ENCODE results near the gene NCR2.

The NCR2 gene

DNA sequence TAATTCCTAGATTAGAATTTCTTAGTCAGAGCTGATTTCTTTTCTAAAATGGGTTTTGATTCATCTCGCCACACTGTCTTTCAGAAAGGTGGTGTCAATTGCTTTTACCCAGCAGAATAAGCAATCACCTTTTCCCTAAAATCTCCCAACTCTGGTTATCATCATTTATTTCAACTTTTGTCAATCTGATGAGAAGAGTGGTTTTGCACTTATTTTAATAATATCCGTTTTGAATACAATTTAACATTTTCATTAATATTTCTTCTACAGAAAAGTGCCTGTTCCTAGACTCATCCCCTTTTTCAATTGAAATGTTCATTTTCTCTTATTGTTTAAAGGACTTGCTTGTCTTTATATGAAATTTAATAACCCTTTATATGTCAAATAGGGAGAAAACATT is 8.2 kb upstream of the NCR2 start:
- no peak for DNase-seq (ENCODE audit: low read depth in 2 of 3, low spot score in 1 of 3)

GRCh38 chr6:41331401-41332150 is 3.8 kb upstream of the NCR2 start:
- no peak for DNase-seq (ENCODE audit: low read depth in 2 of 3, low spot score in 1 of 3)

DNA sequence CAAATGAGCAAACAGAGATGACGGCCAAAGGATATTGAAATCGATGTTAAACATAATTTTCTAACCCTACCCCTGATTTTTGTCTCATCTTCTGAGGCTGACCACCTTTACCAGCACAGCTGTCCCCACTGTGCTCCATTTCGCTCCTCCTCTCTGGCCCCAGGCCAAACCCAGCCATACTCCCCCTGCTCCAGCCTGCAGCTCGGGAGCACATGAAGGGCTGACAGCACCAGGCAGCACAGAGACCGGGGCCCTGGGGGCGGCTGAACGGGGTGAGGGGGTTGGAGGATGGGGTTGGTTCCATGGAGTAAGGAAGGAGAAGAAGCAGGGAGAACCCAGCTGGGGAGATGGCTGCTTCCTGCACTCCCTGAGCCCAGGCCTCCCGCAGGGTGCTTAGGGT is 3.2 kb upstream of the NCR2 start:
- no peak for DNase-seq (ENCODE audit: low read depth in 2 of 3, low spot score in 1 of 3)

- no peak for DNase-seq (ENCODE audit: low read depth in 2 of 3, low spot score in 1 of 3)
These were observed 2.3 kb upstream of the NCR2 start for GRCh38 chr6:41332842-41333736.

DNA sequence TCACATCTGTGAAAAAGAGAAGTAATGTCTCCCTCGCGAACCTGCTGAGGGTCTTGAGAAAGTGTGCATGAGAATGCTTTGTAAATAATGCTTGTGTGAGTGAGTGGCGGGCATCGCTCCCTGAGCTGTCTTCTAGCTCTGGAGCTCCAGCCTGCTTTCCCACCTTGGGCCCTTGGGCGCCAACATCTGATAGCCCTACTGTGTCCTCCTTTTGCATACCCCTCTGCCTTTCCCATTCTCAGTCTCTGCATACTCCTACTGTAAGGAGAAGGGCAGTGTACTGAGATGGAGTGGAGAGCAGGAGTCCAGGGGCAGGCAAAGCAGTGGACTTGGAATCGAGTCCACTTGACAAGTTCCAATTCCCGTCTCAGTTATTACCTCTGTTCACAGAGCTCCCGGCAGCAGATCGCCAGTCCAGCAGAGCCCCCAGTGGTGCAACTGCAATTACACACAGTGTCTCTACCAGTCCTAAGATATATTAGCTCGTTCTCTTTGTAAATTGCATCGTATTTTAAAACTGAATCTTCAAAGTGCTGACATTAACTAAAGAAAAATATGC is 847 bp upstream of the NCR2 start:
- DNase-seq (ENCODE audit: low read depth in 2 of 3, low spot score in 1 of 3) = no peak

GRCh38 chr6:41335943-41336342 is 535 bp downstream of the NCR2 start:
- DNase-seq (ENCODE audit: low read depth in 2 of 3, low spot score in 1 of 3) = no peak

DNA sequence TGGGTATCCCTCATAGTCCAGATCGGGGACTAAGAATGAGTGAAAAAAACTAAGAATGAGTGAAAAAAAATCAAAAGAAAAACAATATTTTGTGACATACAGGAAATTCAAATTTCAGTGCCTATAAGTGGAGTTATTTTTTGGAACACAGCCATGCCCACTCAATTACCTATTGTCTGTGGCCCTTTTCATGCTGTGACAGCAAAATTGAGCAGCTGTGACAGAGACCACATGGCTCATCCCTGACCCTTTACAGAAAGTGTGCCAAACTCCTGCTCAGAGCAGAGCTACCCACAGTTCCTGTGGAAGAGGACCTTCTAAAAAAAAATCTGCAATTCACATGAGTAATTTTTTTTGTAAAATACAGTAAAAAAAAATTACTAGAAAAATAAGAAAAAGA is 1.4 kb downstream of the NCR2 start:
- no peak for DNase-seq (ENCODE audit: low read depth in 2 of 3, low spot score in 1 of 3)

- DNase-seq (ENCODE audit: low read depth in 2 of 3, low spot score in 1 of 3) = no peak
These were observed 2.3 kb downstream of the NCR2 start for GRCh38 chr6:41337709-41338108.

DNA sequence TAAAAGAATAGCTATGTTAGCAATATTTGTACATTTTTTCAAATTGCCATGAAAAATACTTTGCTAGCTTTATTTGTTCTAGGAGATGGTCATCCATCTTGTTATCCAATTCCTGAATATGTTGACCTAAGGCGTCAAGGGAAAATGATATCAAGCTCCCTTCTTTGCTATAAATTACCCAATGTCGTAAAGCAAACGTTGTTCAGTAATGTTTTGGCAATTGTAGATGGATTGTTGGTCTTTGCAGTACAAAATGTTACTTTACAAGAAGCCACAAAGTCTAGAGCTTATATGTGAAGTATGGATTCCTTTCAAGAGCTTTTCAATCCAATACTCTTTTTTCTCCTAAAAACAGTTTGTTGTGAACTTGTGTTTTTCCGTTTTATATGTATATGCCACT is 3.3 kb downstream of the NCR2 start:
- DNase-seq (ENCODE audit: low read depth in 2 of 3, low spot score in 1 of 3) = no peak

- no peak for DNase-seq (ENCODE audit: low read depth in 2 of 3, low spot score in 1 of 3)
These were observed 6.2 kb downstream of the NCR2 start for GRCh38 chr6:41341580-41341979.

- no peak for DNase-seq (ENCODE audit: low read depth in 2 of 3, low spot score in 1 of 3)
These were observed 6.8 kb downstream of the NCR2 start for GRCh38 chr6:41342241-41342640.

- DNase-seq (ENCODE audit: low read depth in 2 of 3, low spot score in 1 of 3) = no peak
These were observed 8.3 kb downstream of the NCR2 start for GRCh38 chr6:41343641-41344187.

DNA sequence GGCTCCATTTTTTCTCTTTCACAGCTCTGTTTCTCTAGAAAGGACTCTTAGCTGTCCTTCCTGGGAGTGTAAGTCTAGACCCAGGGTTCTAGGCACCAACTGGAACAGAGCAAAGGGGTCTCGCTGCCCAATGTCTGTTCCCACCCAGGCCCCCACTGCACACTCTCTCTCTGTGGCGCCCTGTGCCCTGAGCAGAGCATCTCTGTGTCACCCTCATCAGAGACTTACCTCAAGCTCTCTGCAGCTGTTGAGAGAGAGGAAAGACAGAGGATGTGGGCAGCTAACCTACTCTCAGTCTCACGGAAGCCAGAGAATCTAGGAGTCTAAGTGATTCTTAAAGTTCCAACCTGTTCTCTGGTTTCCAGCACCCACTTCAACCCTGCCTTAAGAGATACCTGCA is 9.5 kb downstream of the NCR2 start:
- DNase-seq (ENCODE audit: low read depth in 2 of 3, low spot score in 1 of 3) = no peak

DNA sequence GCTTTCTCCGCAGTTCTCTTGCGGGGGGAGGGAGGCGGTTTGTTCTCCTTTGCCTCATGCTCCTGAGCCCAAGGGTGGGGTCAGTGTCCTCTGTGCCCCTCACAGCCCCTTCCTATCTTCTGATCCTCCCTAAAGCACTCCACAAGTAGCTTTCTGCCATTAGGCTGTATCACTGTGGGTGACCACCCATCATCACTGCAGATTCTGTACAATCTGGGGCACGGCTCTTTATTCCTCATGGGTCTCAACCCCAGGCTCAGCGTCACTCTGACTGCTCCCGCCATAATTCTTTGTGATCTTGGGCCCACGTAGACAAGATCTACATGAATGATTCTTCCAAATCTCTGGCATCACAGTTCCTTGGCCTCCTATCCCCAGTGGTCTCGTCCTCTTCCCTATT is 10.5 kb downstream of the NCR2 start:
- no peak for DNase-seq (ENCODE audit: low read depth in 2 of 3, low spot score in 1 of 3)

- no peak for DNase-seq (ENCODE audit: low read depth in 2 of 3, low spot score in 1 of 3)
These were observed 11.0 kb downstream of the NCR2 start for GRCh38 chr6:41346441-41346840.

- DNase-seq (ENCODE audit: low read depth in 2 of 3, low spot score in 1 of 3) = no peak
These were observed 12.1 kb downstream of the NCR2 start for GRCh38 chr6:41347378-41348050.

GRCh38 chr6:41348934-41349333 is 13.5 kb downstream of the NCR2 start:
- DNase-seq (ENCODE audit: low read depth in 2 of 3, low spot score in 1 of 3) = no peak

DNA sequence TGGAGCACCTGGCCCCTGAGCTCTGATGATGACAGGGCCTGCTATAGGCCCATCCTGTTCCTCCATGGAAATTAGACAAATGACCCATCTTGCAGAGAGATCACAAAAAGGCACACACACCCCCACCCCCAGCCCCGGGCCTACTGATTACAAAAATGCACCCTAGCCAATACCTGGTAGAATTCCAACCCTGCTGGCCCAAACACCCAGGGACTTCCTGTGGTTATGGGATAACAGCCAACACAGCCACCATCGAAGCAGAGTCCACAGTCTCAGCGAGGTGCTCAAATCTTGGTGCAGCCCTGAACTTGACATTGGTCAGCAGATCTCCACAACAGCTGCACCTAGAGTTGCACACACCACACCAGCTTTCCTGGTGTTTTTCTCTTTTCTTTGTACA is 17.0 kb downstream of the NCR2 start:
- DNase-seq (ENCODE audit: low read depth in 2 of 3, low spot score in 1 of 3) = no peak

DNA sequence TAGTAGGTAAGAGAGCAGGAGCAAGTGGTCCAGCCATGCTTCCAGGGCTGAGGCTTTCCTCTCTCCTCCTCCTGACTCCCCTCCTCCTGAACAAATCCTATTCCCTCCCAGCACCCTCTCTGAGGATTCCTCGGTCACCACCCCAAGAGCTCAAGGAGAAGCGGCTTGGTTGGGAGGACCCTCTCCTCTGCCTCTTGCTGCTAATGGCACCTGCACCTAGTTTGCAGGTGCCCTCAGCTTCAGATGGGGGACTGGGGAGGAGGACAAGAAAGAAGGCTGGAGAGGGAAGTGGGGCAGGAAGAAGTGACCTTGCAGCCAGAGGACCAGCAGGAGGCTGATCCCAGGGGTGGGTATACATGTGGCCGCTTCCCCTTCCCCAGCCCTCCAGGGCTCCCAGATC is 17.5 kb downstream of the NCR2 start:
- DNase-seq (ENCODE audit: low read depth in 2 of 3, low spot score in 1 of 3) = no peak

DNA sequence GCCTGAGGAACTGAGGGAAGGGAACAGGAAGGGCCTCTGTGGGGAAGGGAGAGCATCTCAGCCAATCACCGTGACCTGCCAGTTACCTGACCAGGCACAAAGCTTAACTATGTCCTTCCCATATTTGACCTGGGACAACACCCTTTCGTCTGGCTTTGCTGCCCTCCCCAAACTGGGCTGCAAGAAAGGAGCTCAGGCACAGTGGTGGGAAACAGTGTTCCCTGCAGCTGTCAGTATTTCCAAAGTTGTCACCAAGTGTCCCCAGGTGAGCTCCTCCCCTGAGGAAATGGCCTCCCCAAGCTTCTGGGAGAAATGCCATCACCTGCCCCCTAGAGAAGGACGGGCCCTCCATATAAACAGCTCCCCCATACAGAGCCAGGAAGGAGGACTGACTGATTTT is 17.9 kb downstream of the NCR2 start:
- DNase-seq (ENCODE audit: low read depth in 2 of 3, low spot score in 1 of 3) = no peak

DNA sequence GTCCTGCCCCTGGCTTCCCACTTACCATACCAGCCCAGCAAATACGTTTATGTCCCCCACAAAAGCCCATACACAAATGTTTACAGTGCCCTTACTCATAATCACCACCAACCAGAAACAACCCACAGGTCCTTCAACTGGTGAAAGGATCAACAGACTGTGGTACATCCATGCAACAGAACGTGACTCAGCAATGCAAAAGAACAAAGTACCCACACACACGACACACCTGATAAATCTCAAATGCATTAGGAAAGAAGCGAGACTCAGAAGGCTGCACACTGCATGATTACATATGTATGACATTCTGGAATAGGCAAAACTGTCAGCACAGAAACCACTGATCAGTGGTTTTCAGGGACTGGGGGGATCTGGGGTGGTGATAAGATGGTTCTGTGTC is 20.5 kb downstream of the NCR2 start:
- no peak for DNase-seq (ENCODE audit: low read depth in 2 of 3, low spot score in 1 of 3)
